H9 (cell line): ENCODE measurements around the gene BMPER. TPM values are rescaled to one million over a fixed set of nuclear protein-coding genes. Genes with fewer than 3 reads are reported as not detected.

Experiments
- DNase-seq: peaks from one replicate; pipeline ENCODE4 v3.0.0-alpha.2; 2017
- H2AFZ ChIP-seq: one replicate; pipeline ENCODE4 v1.6.1; 2013; ENCODE audit warnings: mild to moderate bottlenecking, low read length, control low read depth, moderate library complexity
- H2AK5ac ChIP-seq: 2 replicates; pipeline ENCODE4 v1.6.1; 2013; ENCODE audit warnings: low read length, control low read depth, mixed read lengths; ENCODE audit not compliant: insufficient read length
- H2BK120ac ChIP-seq: one replicate; pipeline ENCODE4 v1.6.1; 2013; ENCODE audit warnings: low read depth, mild to moderate bottlenecking, low read length, control low read depth, inconsistent platforms; ENCODE audit not compliant: poor library complexity, severe bottlenecking
- H2BK12ac ChIP-seq: 2 replicates; pipeline ENCODE4 v1.6.1; 2013; ENCODE audit warnings: low read length, control low read depth, mixed read lengths, low read depth; ENCODE audit not compliant: insufficient read length
- H2BK15ac ChIP-seq: 2 replicates; pipeline ENCODE4 v1.6.1; 2013; ENCODE audit warnings: low read depth, low read length, control low read depth
- H2BK20ac ChIP-seq: one replicate; pipeline ENCODE4 v1.6.1; 2013; ENCODE audit warnings: low read depth, mild to moderate bottlenecking, low read length, control low read depth, inconsistent platforms; ENCODE audit not compliant: poor library complexity, severe bottlenecking
- H2BK5ac ChIP-seq: 2 replicates; pipeline ENCODE4 v1.6.1; 2013; ENCODE audit warnings: low read length, control low read depth, mixed read lengths; ENCODE audit not compliant: insufficient read length
- H3K14ac ChIP-seq: 2 replicates; pipeline ENCODE4 v1.6.1; 2013; ENCODE audit warnings: low read length, control low read depth; ENCODE audit not compliant: insufficient read depth
- H3K18ac ChIP-seq: 2 replicates; pipeline ENCODE4 v1.6.1; 2013; ENCODE audit warnings: low read depth, mild to moderate bottlenecking, mixed read lengths, low read length, control low read depth; ENCODE audit not compliant: insufficient read length
- H3K23ac ChIP-seq: 2 replicates; pipeline ENCODE4 v1.6.1; 2013; ENCODE audit warnings: low read length, control low read depth, mixed read lengths, low read depth; ENCODE audit not compliant: insufficient read length
- H3K23me2 ChIP-seq: 2 replicates; pipeline ENCODE4 v1.6.1; 2013; ENCODE audit warnings: low read depth, mild to moderate bottlenecking, mixed read lengths, low read length, control low read depth; ENCODE audit not compliant: insufficient read length, poor library complexity, severe bottlenecking
- H3K27ac ChIP-seq: 2 replicates; pipeline ENCODE4 v1.5.1; 2013; ENCODE audit warnings: low read length, control low read depth, mixed read lengths, low read depth; ENCODE audit not compliant: insufficient read length
- H3K27me3 ChIP-seq: 2 replicates; pipeline ENCODE4 v1.6.1; 2013; ENCODE audit warnings: low read length, control low read depth, inconsistent platforms; ENCODE audit not compliant: insufficient read depth
- H3K4ac ChIP-seq: 2 replicates; pipeline ENCODE4 v1.6.1; 2013; ENCODE audit warnings: low read depth, mild to moderate bottlenecking, control low read depth, inconsistent platforms, low read length, moderate library complexity
- H3K4me1 ChIP-seq: 2 replicates; pipeline ENCODE4 v1.6.1; 2013; ENCODE audit warnings: low read length, control low read depth, inconsistent platforms; ENCODE audit not compliant: insufficient read depth
- H3K4me2 ChIP-seq: 2 replicates; pipeline ENCODE4 v1.6.1; 2013; ENCODE audit warnings: low read length, control low read depth, mixed read lengths; ENCODE audit not compliant: insufficient read length, insufficient read depth
- H3K56ac ChIP-seq: 2 replicates; pipeline ENCODE4 v1.6.1; 2013; ENCODE audit warnings: low read depth, mild to moderate bottlenecking, mixed read lengths, low read length, control low read depth; ENCODE audit not compliant: insufficient read length
- H3K79me1 ChIP-seq: 2 replicates; pipeline ENCODE4 v1.6.1; 2013; ENCODE audit warnings: low read depth, mild to moderate bottlenecking, moderate library complexity, low read length, control low read depth, inconsistent platforms; ENCODE audit not compliant: insufficient read depth, poor library complexity, severe bottlenecking
- H3K79me2 ChIP-seq: 2 replicates; pipeline ENCODE4 v1.6.1; 2013; ENCODE audit warnings: low read length, control low read depth, inconsistent platforms; ENCODE audit not compliant: insufficient read depth
- H3K9ac ChIP-seq: 2 replicates; pipeline ENCODE4 v1.6.1; 2013; ENCODE audit warnings: low read length, control low read depth, mixed read lengths; ENCODE audit not compliant: insufficient read length; ENCODE audit errors: extremely low read depth
- H3K9me3 ChIP-seq: one replicate; pipeline ENCODE4 v1.6.1; 2013; ENCODE audit warnings: low read depth, low read length, inconsistent platforms; ENCODE audit not compliant: control insufficient read depth
- H3T11ph ChIP-seq: one replicate; pipeline ENCODE4 v1.6.1; 2013; ENCODE audit warnings: mild to moderate bottlenecking, low read length, control low read depth, inconsistent platforms
- H4K20me1 ChIP-seq: one replicate; pipeline ENCODE4 v1.6.1; 2013; ENCODE audit not compliant: control insufficient read depth, insufficient read length, insufficient read depth
- H4K5ac ChIP-seq: 2 replicates; pipeline ENCODE4 v1.6.1; 2013; ENCODE audit warnings: low read depth, mild to moderate bottlenecking, mixed read lengths, low read length, control low read depth; ENCODE audit not compliant: insufficient read length
- H4K8ac ChIP-seq: replicated peaks from 2 replicates; pipeline ENCODE4 v1.6.1; 2013; ENCODE audit warnings: low read length, control low read depth, mixed read lengths, low read depth; ENCODE audit not compliant: insufficient read length
- H4K91ac ChIP-seq: 2 replicates; pipeline ENCODE4 v1.6.1; 2013; ENCODE audit warnings: low read depth, mild to moderate bottlenecking, moderate library complexity, mixed read lengths, low read length, control low read depth; ENCODE audit not compliant: insufficient read length
- H3K27ac Mint-ChIP-seq, 3 experiments: 2 replicates in 2 of 3; 3 replicates in 1 of 3; pipeline ENCODE4 v1.8.0; 2020 to 2021; ENCODE audit warnings: mixed read lengths in 3 of 3, mild to moderate bottlenecking in 1 of 3, moderate library complexity in 1 of 3
- H3K27me3 Mint-ChIP-seq: 2 replicates; pipeline ENCODE4 v1.8.0; 2021; ENCODE audit warnings: low read depth, mild to moderate bottlenecking, moderate library complexity, mixed read lengths
- H3K36me3 Mint-ChIP-seq, 3 experiments: 2 replicates in 2 of 3; 3 replicates in 1 of 3; pipeline ENCODE4 v1.8.0; 2020 to 2021; ENCODE audit warnings: low read depth in 3 of 3, mixed read lengths in 3 of 3; ENCODE audit not compliant: insufficient read depth in 1 of 3
- H3K4me1 Mint-ChIP-seq, 2 experiments: 2 replicates each; pipeline ENCODE4 v1.8.0; 2020; ENCODE audit warnings: mixed read lengths in 2 of 2
- H3K4me3 Mint-ChIP-seq, 2 experiments: 2 replicates in 1 of 2; 3 replicates in 1 of 2; pipeline ENCODE4 v1.8.0; 2020 to 2021; ENCODE audit warnings: mild to moderate bottlenecking in 2 of 2, mixed read lengths in 2 of 2, moderate library complexity in 1 of 2
- H3K9me3 Mint-ChIP-seq, 2 experiments: 2 replicates in 1 of 2; 3 replicates in 1 of 2; pipeline ENCODE4 v1.8.0; 2020; ENCODE audit warnings: mild to moderate bottlenecking in 2 of 2, mixed read lengths in 2 of 2, moderate library complexity in 1 of 2
- CTCF ChIP-seq: fragments of 200-600 bp; sonication (generic); conservative IDR thresholded peaks from 3 replicates; pipeline ENCODE4 v1.8.0; 2021; ENCODE audit warnings: antibody characterized with exemption, mild to moderate bottlenecking
- WGBS: extraction: QIAGEN DNeasy Blood & Tissue Kit; methylation state at CpG from one replicate; pipeline ENCODE4 v1.1.7; 2013; ENCODE audit warnings: missing lambda C conversion rate, low lambda C conversion rate, mixed read lengths; ENCODE audit not compliant: insufficient read length; ENCODE audit errors: extremely low coverage; 5-methylcytosine and 5-hydroxymethylcytosine counted together
- total RNA-seq: library from RNA; stranded (reverse); gene quantifications from 2 replicates; pipeline ENCODE4 v1.2.1, GENCODE V29; 2021

BMPER gene
- total RNA-seq, 1 experiment from 2014 or later, result 0.20 TPM

- TF ChIP-seq CTCF, result no peak
- Histone ChIP-seq H3K4ac (no peak overlapping the region), H3K79me2 (no peaks in the 10 kb centered on the region), H2AK5ac (no peak overlapping the region), H2BK15ac (0 out of 2 replicates have a peak overlapping the region, but pooled peaks have one; percentile 38), H3K4me1 (no peaks in the 10 kb centered on the region), H2BK12ac (no peak overlapping the region), H3T11ph (no peak overlapping the region), H2BK5ac (no peak overlapping the region), H4K20me1 (no peaks in the 10 kb centered on the region), H3K14ac (no peak overlapping the region), H3K18ac (no peak overlapping the region), H4K91ac (no peak overlapping the region), H2AFZ (no peak overlapping the region), H3K4me2 (no peak overlapping the region), H3K23ac (no peak overlapping the region), H4K8ac (no peak overlapping the region), H3K27me3 (no peaks in the 10 kb centered on the region), H4K5ac (no peak overlapping the region), H2BK20ac (no peak overlapping the region), H2BK120ac (no peak overlapping the region), H3K79me1 (no peaks in the 10 kb centered on the region), H3K27ac (no peak overlapping the region), H3K23me2 (no peaks in the 10 kb centered on the region), H3K9me3 (no peaks in the 10 kb centered on the region), H3K9ac (no peak overlapping the region), H3K56ac (no peak overlapping the region)
- peaks cover 3% of the 10 kb centered on the region for H3K27me3 Mint-ChIP-seq
- no CpG with 5 or more reads among the region's 6 CpGs for WGBS
- H3K36me3 Mint-ChIP-seq, result peaks cover 0 to 2% (median 0%) of the 10 kb centered on the region in 3 experiments; a peak in 1 of 7 replicates
- no peak for DNase-seq
- H3K4me3 Mint-ChIP-seq, result no peak overlapping the region
- no peak overlapping the region for H3K27ac Mint-ChIP-seq
- no peaks in the 10 kb centered on the region for H3K9me3 Mint-ChIP-seq
- H3K4me1 Mint-ChIP-seq, result peaks cover 13 to 17% of the 10 kb centered on the region in 2 experiments
Measured at GRCh38 chr7:34191771-34192479, 286.6 kb downstream of the BMPER start.
